ENCODE measurements around the gene ARHGEF37.

GRCh38 chr5:149654883-149655505 is 73.7 kb downstream of the ARHGEF37 start:
- TF ChIP-seq LEF1 (IDR thresholded peaks at IDR 0.05; ENCODE audit: borderline replicate concordance) (no peak), FOXA1 (IDR thresholded peaks at IDR 0.05) (no peak), FOXM1 (IDR thresholded peaks at IDR 0.05; ENCODE audit: borderline replicate concordance) (no peak), SUZ12 (IDR thresholded peaks at IDR 0.05) (no peak), ZNF384 (IDR thresholded peaks at IDR 0.05) (no peak), FOXK2 (IDR thresholded peaks at IDR 0.05) (no peak), TARDBP (IDR thresholded peaks at IDR 0.05) (no peak), SP1 (IDR thresholded peaks at IDR 0.05) (no peak), ARNT (IDR thresholded peaks at IDR 0.05) (no peak), ELF4 (IDR thresholded peaks at IDR 0.05) (no peak), L3MBTL2 (conservative IDR thresholded peaks at IDR 0.05) (no peak), NFRKB (IDR thresholded peaks at IDR 0.05) (no peak), CTBP1 (IDR thresholded peaks at IDR 0.05; ENCODE audit: borderline replicate concordance) (no peak)
- TF ChIP-seq, protein P1, sequence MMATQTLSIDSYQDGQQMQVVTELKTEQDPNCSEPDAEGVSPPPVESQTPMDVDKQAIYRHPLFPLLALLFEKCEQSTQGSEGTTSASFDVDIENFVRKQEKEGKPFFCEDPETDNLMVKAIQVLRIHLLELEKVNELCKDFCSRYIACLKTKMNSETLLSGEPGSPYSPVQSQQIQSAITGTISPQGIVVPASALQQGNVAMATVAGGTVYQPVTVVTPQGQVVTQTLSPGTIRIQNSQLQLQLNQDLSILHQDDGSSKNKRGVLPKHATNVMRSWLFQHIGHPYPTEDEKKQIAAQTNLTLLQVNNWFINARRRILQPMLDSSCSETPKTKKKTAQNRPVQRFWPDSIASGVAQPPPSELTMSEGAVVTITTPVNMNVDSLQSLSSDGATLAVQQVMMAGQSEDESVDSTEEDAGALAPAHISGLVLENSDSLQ (IDR thresholded peaks at IDR 0.05), result no peak
